Activated naive CD4-positive, alpha-beta T cell treated with anti-CD3 and anti-CD28 coated beads, Interleukin-2, amount 50 U/mL, for 72 hours (primary cell): ENCODE data around the gene DPP8. TPM values are rescaled to one million over a fixed set of nuclear protein-coding genes. Genes with fewer than 3 reads are reported as not detected.
"Not testable (repeated sequence)": the region's sequence is repeated elsewhere in the genome, so short reads cannot be mapped to it uniquely, and the experiment has no call there.

ENCODE experiments used
- ATAC-seq, 2 donors: fragments of 150-1000 bp; cut with Tn5 transposase; 2 replicates each; pipeline ENCODE4 v1.10.0; 2021; ENCODE audit warnings: mild to moderate bottlenecking in 2 of 2, moderate library complexity in 2 of 2
- DNase-seq, 2 donors: peaks; one replicate each; pipeline ENCODE4 v3.0.0; 2021 to 2022; ENCODE audit warnings: low spot score in 2 of 2
- H3K27ac Mint-ChIP-seq, 2 donors: one replicate each; pipeline ENCODE4 v1.8.0; 2022; ENCODE audit warnings: mild to moderate bottlenecking in 2 of 2, mixed read lengths in 2 of 2
- H3K36me3 Mint-ChIP-seq, 2 donors: one replicate each; pipeline ENCODE4 v1.8.0; 2022; ENCODE audit warnings: mixed read lengths in 2 of 2
- H3K9me3 Mint-ChIP-seq, 2 donors: one replicate each; pipeline ENCODE4 v1.8.0; 2022; ENCODE audit warnings: mixed read lengths in 2 of 2
- total RNA-seq, 2 donors: library from RNA; stranded (reverse); gene quantifications; one replicate each; pipeline ENCODE4 v1.2.3, GENCODE V29; 2022

Gene DPP8
- 10 to 100 TPM; 29.9 to 35.9 TPM for total RNA-seq

DNA sequence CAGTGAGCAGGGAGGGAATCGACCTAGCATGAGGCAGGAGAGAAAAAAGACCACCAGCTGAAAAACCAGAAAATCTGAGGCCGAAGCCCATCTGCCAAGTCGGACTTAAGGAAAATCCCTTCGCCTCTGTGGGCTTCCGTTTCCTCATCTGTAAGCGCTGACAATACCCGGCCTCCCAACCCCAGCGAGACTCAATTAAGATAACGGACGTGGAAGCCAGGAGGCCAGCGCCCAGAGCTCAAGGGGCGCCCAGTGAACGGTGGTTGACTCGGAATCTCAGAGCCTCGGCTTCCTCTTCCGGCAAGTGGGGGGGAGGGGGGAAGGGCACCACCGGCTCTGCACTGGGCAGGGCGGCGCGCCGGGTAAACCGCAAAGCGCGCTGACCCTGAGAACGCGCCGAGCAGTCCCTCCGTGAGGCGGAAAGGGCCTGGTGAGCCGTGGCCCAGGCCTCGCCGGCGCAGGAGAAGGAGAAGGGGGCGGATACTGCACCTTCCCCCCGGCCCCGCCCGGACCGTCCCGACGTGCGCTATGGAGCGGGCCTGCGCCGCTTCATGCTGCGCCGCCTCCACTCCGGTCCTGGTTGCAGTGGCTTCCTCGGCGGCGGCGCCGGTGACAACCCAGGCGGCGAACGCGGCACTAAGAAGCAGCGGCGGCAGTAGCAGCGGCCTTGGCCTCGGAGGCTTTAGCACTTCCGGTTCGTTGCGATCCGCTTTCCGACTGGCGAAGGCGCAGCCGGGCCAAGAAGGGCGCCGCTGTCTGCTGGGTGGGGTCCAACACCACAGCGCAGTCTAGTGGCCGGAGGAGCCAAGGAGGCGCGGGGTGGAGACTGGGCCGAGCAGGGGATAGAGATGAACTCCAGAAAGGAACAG lies at the start of gene DPP8:
TSS of gene DPP8 (minus strand) at position 693 of the 869 bp plus-strand sequence. CDS start 5,136 bp downstream, outside the sequence.
- Mint-ChIP-seq H3K9me3 (no peaks in the 10 kb centered on the region), H3K27ac (peak within 1 kb of the TSS; percentile 93 to 99), H3K36me3 (peaks cover 9 to 10% of the 10 kb centered on the region in 2 donors)
- DNase-seq = peak; percentile 93 to 95
- ATAC-seq = peak; percentile 96 to 97

DNA sequence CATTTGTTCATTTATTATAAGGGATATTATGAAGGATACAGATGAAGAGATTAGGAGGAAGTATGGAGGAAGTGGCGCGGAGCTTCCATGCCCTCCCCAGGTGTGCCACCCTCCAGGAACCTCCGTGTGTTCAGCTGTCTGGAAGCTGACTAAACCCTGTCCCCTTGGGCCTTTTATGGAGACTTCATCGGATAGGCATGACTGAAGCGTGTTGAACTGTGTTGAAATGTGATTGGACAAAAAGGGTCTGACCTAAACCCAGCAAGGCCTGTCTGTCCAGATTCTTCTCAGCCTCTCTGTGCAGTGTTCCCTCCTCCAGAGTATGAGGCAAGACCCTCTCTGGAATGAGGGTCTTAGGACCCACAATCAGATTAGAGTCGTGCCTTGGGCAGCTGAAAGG lies 44.4 kb upstream of the DPP8 start:
- ATAC-seq (no peak), DNase-seq (no peak)
- Mint-ChIP-seq H3K9me3 (no peaks in the 10 kb centered on the region), H3K27ac (no peak overlapping the region), H3K36me3 (peaks cover 16 to 19% of the 10 kb centered on the region in 2 donors)

DNA sequence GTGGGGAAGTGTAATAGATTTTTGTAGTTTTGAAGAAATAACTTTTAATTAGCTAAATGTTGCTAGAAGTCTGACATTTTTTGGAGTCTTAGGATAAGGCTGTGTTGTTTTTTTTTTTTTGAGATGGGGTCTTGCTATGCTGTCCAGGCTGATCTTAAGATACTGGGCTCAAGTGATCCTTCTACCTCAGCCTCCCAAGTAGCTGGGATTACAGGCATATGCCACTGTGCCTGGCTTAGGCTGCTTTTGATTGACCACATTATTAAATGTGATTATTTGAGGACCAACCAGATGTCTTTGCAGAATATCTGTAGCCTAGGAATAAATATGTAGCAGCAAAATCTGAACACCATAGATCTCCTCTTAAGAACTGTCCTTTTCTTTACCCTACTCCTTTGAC lies 42.5 kb upstream of the DPP8 start:
- DNase-seq (no peak), ATAC-seq (no peak)
- Mint-ChIP-seq H3K27ac (peak overlapping the region in 1 of 2 donors; percentile 9), H3K9me3 (no peaks in the 10 kb centered on the region), H3K36me3 (peaks cover 11 to 18% of the 10 kb centered on the region in 2 donors)

DNA sequence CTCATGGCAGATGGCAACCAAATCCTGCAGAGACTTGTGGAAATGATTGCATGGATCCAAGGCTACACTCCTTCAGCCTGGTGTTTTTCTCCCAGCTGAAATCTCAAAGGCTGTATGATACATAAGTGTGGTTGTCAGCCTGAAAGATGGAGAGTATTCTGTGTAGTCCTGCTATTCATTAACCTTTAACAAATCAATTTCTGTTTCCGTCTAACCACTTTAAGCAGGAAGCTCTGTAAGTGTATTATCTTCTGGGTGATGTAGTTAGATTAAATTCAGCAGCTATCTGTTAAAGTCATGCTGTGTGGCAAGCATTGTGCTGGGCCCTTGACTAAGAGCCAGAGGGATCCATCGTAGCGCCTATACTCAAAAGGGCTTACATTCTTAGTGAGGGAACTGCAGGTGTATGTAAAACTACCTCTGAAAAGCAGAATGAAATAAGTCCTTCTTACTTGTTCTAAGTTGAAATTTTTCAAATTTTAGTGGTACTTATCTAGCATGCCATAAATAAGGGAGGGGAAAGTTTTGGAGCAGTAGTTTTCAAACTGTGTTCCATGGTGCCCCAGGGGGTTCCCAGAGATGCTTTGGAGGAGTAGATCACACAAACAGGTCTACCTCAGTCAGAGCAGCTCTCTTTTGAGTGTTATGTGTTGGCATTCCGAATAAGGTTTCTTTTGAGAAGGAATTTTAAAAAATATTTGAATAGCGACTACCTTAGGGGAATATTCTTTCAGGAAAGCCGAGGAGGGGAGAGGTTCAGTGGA lies 41.7 kb upstream of the DPP8 start:
- DNase-seq (no peak), ATAC-seq (no peak)
- Mint-ChIP-seq H3K36me3 (peaks cover 8 to 14% of the 10 kb centered on the region in 2 donors), H3K27ac (peak overlapping the region in 1 of 2 donors; percentile 86), H3K9me3 (no peaks in the 10 kb centered on the region)

DNA sequence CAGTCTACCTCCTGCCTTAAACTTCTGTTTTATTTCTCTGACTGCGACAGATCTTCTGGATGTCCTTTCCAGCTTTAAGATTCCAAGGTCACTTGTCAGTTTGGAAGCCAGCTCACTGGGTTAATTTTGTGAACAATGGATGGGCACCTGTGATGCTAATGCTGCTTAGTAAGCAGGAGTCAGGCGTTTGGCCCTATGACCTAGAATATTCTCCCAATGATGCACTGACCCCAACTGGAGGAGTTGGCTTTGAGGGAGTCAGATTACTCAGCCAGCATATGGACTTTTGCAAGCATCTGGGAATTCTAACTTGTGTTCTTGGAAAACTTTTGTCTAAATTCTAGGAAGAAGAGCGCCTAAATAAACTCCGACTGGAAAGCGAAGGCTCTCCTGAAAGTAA lies 40.8 kb upstream of the DPP8 start:
- H3K36me3 Mint-ChIP-seq = peaks cover 5 to 10% of the 10 kb centered on the region in 2 donors
- H3K27ac Mint-ChIP-seq = no peak overlapping the region
- no peaks in the 10 kb centered on the region for H3K9me3 Mint-ChIP-seq
- DNase-seq (no peak), ATAC-seq (no peak)

DNA sequence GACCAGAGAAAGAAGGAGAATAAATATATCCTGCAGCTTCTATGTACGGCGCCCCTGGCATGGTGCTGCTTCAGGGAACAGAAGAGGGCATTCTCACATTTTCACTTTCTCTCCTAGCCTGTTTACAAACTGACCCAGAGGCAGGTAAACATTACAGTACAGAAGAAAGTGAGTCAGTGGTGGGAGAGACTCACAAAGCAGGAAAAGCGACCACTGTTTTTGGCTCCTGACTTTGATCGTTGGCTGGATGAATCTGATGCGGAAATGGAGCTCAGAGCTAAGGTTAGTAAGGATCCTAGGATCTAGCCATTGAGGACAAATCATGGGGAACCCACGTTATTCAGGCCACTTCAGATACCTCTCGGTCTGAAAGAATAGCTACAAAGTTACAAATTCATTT lies 39.1 kb upstream of the DPP8 start:
- peak overlapping the region in 1 of 2 donors; percentile 57 for H3K27ac Mint-ChIP-seq
- ATAC-seq (no peak), DNase-seq (no peak)
- no peaks in the 10 kb centered on the region for H3K9me3 Mint-ChIP-seq
- H3K36me3 Mint-ChIP-seq = peaks cover 2 to 7% of the 10 kb centered on the region in 2 donors

DNA sequence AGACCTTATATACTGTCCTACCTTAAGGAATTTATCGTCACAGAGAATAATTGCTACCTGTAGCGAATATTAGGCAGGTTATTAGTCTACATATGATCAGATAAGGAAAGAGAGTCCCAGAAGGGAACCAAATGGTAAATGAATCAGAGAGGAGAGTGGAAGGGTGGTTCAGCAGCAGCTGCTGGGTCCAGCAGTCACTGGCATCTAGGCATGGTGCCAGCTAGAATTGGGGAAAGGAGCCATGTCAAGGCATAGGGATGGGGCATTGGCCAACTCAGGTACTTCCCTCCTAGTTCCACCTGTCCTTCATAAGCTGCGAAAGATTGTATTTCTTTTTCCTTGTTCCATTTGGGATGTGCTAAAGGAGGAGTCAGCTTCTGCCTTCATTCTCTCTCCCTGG lies 36.2 kb upstream of the DPP8 start:
- H3K36me3 Mint-ChIP-seq = peaks cover 0 to 4% of the 10 kb centered on the region in 2 donors
- H3K27ac Mint-ChIP-seq = peak overlapping the region in 1 of 2 donors; percentile 23
- DNase-seq (no peak), ATAC-seq (no peak)
- no peaks in the 10 kb centered on the region for H3K9me3 Mint-ChIP-seq

DNA sequence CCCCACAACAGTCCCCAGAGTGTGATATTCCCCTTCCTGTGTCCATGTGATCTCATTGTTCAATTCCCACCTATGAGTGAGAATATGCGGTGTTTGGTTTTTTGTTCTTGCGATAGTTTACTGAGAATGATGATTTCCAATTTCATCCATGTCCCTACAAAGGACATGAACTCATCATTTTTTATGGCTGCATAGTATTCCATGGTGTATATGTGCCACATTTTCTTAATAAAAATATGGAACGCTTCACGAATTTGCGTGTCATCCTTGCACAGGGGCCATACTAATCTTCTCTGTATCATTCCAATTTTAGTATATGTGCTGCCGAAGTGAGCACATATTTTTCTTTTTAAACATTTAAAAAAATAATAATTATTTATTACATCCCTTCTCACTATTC lies 35.4 kb upstream of the DPP8 start:
- not testable (repeated sequence) for DNase-seq, ATAC-seq, H3K9me3 Mint-ChIP-seq, H3K27ac Mint-ChIP-seq, H3K36me3 Mint-ChIP-seq

DNA sequence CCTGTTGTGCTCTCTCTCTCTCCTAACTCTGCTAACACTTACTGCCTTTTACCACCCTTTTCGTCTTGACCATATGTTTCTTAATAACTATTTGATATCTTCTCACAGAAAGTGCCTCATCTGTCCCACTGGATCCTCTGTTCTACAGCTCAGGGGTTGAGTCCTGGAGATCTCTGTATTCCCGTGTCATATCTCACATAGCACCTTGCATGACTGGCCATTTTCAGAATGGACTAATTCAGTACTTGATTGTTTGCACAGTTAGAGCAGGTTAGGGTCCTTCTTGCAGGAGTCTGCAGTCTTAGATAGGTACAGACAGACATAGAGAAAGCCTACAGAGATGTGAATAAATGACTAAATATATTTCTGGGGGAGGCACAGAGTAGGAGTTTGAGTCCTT lies 33.7 kb upstream of the DPP8 start:
- Mint-ChIP-seq H3K36me3 (peaks cover 0 to 1% of the 10 kb centered on the region in 2 donors), H3K27ac (no peak overlapping the region), H3K9me3 (no peaks in the 10 kb centered on the region)
- no peak for ATAC-seq
- no peak for DNase-seq

DNA sequence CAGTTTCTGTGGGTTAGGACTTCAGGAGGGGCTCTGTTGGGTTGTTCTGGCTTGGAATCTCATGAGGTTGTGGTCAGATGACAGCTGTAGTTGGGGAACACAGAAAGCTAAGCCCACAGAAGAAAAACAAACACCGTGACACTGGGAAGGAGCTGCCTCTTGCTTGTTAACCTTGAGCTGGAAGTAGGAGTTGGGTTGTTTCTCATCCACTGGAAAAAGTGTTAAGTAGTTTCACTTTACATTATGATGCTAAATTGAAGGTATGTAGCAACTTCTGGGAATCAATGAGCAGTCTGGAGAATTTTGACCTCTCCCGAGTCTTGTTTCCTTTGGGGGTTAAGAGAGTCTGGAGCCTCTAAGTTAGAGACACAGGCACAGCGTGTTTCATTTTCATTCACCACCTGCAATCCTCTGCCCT lies 33.2 kb upstream of the DPP8 start:
- Mint-ChIP-seq H3K27ac (peak overlapping the region in 1 of 2 donors; percentile 13), H3K36me3 (no peaks in the 10 kb centered on the region), H3K9me3 (no peaks in the 10 kb centered on the region)
- ATAC-seq = peak in 1 of 2 donors; percentile 61
- DNase-seq = no peak

DNA sequence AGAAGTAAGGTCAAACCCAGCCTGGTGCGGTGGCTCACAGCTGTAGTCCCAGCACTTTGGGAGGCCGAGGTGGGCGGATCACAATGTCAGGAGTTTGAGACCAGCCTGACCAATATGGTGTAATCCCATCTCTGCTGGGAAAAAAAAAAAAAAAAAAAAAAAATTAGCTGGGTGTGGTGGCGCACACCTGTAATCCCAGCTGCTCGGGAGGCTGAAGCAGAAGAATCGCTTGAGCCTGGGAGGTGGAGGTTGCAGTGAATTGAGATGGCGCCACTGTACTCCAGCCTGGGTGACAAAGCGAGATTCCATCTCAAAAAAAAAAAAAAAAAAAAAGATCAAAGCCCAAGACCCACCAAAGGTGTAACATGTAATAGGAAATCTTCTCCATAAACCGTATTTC lies 31.8 kb upstream of the DPP8 start:
- H3K27ac Mint-ChIP-seq, ATAC-seq, H3K9me3 Mint-ChIP-seq, H3K36me3 Mint-ChIP-seq, DNase-seq: not testable (repeated sequence)

DNA sequence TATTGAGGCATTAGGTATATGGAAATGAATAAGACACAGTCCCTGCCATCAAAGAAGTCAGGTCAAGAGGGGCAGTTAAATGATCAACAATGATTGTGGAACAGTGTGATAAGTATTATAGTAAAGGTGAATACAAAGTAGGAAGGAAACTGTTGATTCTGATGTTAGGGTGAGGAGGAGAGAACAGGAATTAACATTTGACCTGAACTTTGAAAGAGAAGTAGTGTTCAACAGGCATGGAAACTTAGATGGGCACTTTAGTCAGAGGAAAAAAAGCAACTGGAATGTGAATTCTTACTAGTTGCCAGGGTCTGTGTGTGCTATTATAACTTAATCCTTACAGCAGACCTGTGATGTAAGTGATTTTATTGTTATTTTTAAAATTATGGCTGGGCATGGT lies 30.4 kb upstream of the DPP8 start:
- Mint-ChIP-seq H3K9me3 (no peaks in the 10 kb centered on the region), H3K27ac (no peak overlapping the region)
- ATAC-seq = no peak

DNA sequence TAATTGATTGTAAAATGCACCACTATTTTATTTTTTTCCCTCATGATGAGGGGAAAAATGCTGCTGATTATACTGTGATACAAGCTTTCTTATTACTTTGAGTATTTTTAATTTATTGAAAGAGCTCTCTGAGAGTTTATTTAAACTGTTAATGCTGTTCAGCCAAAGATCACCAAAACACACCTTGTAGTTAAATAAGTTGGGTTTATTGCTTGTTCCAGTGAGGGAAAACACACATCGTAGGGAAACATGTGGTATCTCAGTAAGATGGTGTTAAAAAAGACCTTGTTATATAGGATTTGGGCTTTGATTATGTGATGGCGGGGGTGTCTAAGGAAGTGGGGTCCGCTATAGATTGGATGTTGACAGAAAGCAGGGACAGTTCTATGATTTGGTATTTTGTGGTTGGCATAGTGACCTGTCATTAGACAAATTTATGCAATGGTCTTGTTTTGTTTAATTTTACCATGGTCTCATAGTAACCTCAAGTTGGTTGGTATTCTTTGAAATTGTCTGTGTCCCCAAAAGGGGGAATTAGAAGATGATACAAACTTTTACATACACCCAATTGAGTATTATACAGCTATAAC lies 23.8 kb upstream of the DPP8 start:
- Mint-ChIP-seq H3K36me3 (no peaks in the 10 kb centered on the region), H3K27ac (no peak overlapping the region), H3K9me3 (no peaks in the 10 kb centered on the region)
- DNase-seq (no peak), ATAC-seq (no peak)

More for the DNA sequence above, 30.4 kb upstream of the DPP8 start:
- no peaks in the 10 kb centered on the region for H3K36me3 Mint-ChIP-seq
- DNase-seq = no peak

DNA sequence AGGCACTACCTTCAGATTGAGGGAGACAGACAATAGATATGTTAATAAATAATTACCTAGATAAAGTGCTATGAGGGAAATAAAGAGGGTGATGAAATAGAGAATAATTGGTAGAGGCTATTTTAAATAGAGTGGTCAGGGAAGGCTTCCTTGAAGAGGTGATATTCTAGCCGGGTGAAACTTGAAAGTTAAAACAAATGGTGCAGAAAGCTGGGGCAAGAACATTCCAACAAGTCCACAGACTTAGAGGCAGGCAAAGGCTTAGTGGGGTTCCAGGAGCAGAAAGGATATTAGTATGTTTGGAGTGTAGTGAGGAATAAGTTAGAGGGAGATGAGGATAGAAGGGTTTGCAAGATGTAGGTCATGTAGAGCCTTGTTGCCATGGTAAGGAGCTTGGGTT lies 22.8 kb upstream of the DPP8 start:
- ATAC-seq = no peak
- DNase-seq = no peak
- Mint-ChIP-seq H3K36me3 (no peaks in the 10 kb centered on the region), H3K27ac (no peak overlapping the region), H3K9me3 (no peaks in the 10 kb centered on the region)

DNA sequence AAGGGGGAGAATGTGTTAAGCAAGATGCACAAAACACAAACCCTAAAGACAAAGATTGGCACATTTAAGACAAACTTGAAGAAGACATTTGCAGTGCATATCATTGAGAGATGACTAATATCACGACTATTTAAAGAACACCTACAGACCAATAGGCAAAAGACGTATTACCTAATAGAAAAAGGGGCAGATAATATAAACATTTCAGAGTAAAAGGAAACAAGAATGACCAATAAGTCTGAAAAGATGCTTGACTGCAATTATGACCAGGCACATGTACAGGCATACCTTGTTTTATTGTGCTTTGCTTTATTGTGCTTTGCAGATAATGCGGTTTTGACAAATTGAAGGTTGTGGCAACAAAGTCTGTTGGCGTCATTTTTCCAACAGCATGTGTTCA lies 17.7 kb upstream of the DPP8 start:
- H3K36me3 Mint-ChIP-seq = no peaks in the 10 kb centered on the region
- H3K27ac Mint-ChIP-seq = no peak overlapping the region
- no peak for ATAC-seq
- no peak for DNase-seq
- H3K9me3 Mint-ChIP-seq = no peaks in the 10 kb centered on the region

DNA sequence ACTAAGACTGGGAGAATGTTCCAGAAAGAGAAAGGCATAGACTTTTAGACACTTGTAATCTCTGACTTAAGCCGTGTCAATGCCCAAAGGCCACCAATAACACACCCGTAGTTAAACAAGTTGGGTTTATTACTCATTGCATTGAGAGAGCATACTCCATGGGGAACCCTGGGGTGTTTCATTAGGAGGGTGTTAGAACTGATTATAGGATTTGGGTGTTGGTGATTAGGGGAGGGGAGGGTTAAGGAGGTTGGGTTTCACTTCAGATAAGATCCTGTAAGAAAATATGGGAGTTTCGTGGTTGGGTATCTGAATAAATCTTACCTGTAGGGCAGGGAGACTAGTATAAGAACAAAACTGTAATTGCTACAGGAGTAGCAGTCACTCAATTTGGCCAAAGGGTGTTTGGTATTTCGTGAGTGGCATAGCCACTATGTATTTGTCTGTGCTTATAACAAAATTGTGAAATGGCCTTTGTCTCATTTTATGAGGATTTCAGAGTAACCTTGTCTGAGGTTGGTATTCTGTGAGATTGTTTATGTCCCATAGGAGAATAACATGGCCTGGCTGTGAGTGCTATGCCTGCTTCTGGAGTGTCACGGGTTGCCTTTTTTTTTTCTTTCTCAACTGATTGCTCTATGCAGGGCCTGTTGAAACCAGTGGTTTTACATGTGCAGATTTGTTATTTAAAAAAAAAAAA lies 15.7 kb upstream of the DPP8 start:
- Mint-ChIP-seq H3K9me3 (no peaks in the 10 kb centered on the region), H3K27ac (no peak overlapping the region), H3K36me3 (no peaks in the 10 kb centered on the region)

DNA sequence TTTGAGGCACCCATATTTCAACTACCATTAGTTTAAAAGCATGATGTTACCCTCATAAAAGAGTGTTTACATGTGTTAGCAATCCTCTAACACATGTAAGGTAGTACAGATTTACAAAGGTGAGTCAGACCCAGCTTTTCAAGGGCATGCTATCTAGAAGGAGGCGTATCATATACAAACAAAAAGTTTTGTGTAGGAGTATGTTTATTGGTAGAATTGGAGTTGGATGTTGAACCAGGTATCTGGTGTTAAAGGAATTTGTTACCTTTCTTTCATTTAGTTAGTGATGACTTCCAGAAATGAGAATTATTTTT lies 15.2 kb upstream of the DPP8 start:
- DNase-seq = no peak
- Mint-ChIP-seq H3K27ac (no peak overlapping the region), H3K9me3 (no peaks in the 10 kb centered on the region), H3K36me3 (no peaks in the 10 kb centered on the region)
- peak in 1 of 2 donors; percentile 51 for ATAC-seq

More for the DNA sequence above, 15.7 kb upstream of the DPP8 start:
- no peak for DNase-seq
- peak in 1 of 2 donors; percentile 12 for ATAC-seq
